Upper lobe of left lung (tissue), 6 donors: ENCODE data around the gene SSNA1. TPM values are rescaled to one million over a fixed set of nuclear protein-coding genes. Genes with fewer than 3 reads are reported as not detected.

ENCODE experiments used
- ATAC-seq, 2 donors: fragments of 200-7000 bp; cut with Tn5 transposase; one replicate each; pipeline ENCODE4 v1.9.1; 2022; ENCODE audit warnings: mild to moderate bottlenecking in 2 of 2, moderate library complexity in 2 of 2; ENCODE audit not compliant: low FRiP score in 2 of 2
- DNase-seq, 2 donors: peaks; one replicate each; pipeline ENCODE4 v3.0.0-alpha.2; 2019 to 2020
- H3K27ac ChIP-seq, 4 donors: fragments of 200-600 bp; sonication (generic); one replicate each; pipeline ENCODE4 v1.5.1; 2016 to 2019
- H3K27me3 ChIP-seq, 4 donors: fragments of 200-600 bp; sonication (generic); one replicate each; pipeline ENCODE4 v1.5.1; 2017 to 2019
- H3K36me3 ChIP-seq, 4 donors: fragments of 200-600 bp; sonication (generic); one replicate each; pipeline ENCODE4 v1.5.1; 2016 to 2019
- H3K4me1 ChIP-seq, 4 donors: fragments of 200-600 bp; sonication (generic); one replicate each; pipeline ENCODE4 v1.5.1; 2018 to 2019
- H3K4me3 ChIP-seq, 4 donors: fragments of 200-600 bp; sonication (generic); one replicate each; pipeline ENCODE4 v1.5.1; 2017 to 2019; ENCODE audit warnings: mild to moderate bottlenecking in 2 of 4, moderate library complexity in 1 of 4
- H3K9me3 ChIP-seq, 4 donors: fragments of 200-600 bp; sonication (generic); one replicate each; pipeline ENCODE4 v1.5.1; 2018 to 2019
- CTCF ChIP-seq, 6 experiments: fragments of 450-650 bp in 4 of 6; fragments of 200-600 bp in 2 of 6; sonication (generic) in 2 of 6; IDR thresholded peaks; one replicate each; pipeline ENCODE4 v1.5.1; 2016 to 2019; ENCODE audit warnings: antibody characterized with exemption in 6 of 6
- EP300 ChIP-seq, 4 donors: sonication (generic); formaldehyde crosslinking; IDR thresholded peaks; one replicate each; pipeline ENCODE4 v1.5.1; 2017; ENCODE audit warnings: antibody characterized with exemption in 4 of 4, control low read depth in 2 of 4
- POLR2A ChIP-seq, 4 donors: fragments of 450-650 bp; IDR thresholded peaks; one replicate each; pipeline ENCODE4 v1.5.1; 2016 to 2017; ENCODE audit warnings: antibody characterized with exemption in 4 of 4, mild to moderate bottlenecking in 2 of 4
- POLR2AphosphoS5 ChIP-seq, 2 donors: sonication (generic); formaldehyde crosslinking; IDR thresholded peaks; one replicate each; pipeline ENCODE4 v1.5.1; 2017; ENCODE audit warnings: antibody characterized with exemption in 2 of 2
- WGBS, 2 donors: methylation state at CpG; one replicate each; pipeline ENCODE4 v1.1.5; 2017 to 2018; 5-methylcytosine and 5-hydroxymethylcytosine counted together
- total RNA-seq, 6 donors: library from RNA; depleted of rRNA in 4 of 6; stranded (reverse); fragments of >200 nt in 4 of 6; gene quantifications; one replicate each; pipeline versions ENCODE4 v1.1.0 to v1.2.1, GENCODE V29; 2016 to 2021
- donor health status: DM: no; HTN: no; CAD: no; lungs with moderate emphysema.
- donor health status: DM: no; HTN: yes; CAD: no; lungs with severe emphysema.

SSNA1 gene
- total RNA-seq, 6 donors from 2014 or later: 39.8 to 110 (median 73.0) TPM

DNA sequence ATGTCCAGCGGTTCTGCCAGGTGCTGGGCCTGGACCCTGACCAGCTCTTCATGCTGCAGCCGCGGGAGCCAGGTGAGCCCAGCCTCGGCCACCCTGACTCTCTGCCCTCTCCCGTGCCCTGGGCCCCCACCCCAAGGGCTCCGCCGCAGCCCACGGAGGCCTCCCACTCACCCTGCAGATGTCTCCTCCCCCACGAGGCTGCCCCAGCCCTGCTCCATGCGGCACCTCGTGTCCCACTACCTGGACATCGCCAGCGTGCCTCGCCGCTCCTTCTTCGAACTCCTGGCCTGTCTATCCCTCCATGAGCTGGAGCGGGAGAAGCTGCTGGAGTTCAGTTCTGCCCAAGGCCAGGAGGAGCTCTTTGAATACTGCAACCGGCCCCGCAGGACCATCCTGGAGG is 26.1 kb downstream of the SSNA1 start:
- DNase-seq: peak in 1 of 2 donors; percentile 74
- WGBS, 2 donors: 95 to 96% methylated on average over 12 to 18 of the region's 19 CpGs
- H3K36me3 ChIP-seq: peaks cover 0 to 40% (median 15%) of the 10 kb centered on the region in 4 donors

GRCh38 chr9:137215196-137215986 is 26.9 kb downstream of the SSNA1 start:
- Histone ChIP-seq H3K9me3 (no peaks in the 10 kb centered on the region), H3K27ac (no peak overlapping the region), H3K4me3 (no peak overlapping the region), H3K27me3 (no peaks in the 10 kb centered on the region), H3K36me3 (peaks cover 0 to 32% (median 13%) of the 10 kb centered on the region in 4 donors), H3K4me1 (peaks cover 19 to 27% (median 24%) of the 10 kb centered on the region in 4 donors)
- WGBS, 2 donors: 91 to 92% methylated on average over 7 to 20 of the region's 22 CpGs
- DNase-seq (peak in 1 of 2 donors; percentile 57), ATAC-seq (no peak)
- TF ChIP-seq POLR2A (IDR thresholded peaks at IDR 0.05) (no peak), CTCF (IDR thresholded peaks at IDR 0.05) (no peak), EP300 (IDR thresholded peaks at IDR 0.05) (no peak)

More for the DNA sequence above, 26.1 kb downstream of the SSNA1 start:
- TF ChIP-seq EP300 (IDR thresholded peaks at IDR 0.05): no peak
- TF ChIP-seq POLR2AphosphoS5 (IDR thresholded peaks at IDR 0.05): no peak
- TF ChIP-seq CTCF (IDR thresholded peaks at IDR 0.05): no peak
- no peak for TF ChIP-seq POLR2A (IDR thresholded peaks at IDR 0.05)
- Histone ChIP-seq H3K27me3 (no peaks in the 10 kb centered on the region), H3K4me1 (peaks cover 19 to 27% (median 24%) of the 10 kb centered on the region in 4 donors), H3K27ac (no peak overlapping the region), H3K9me3 (no peaks in the 10 kb centered on the region), H3K4me3 (no peak overlapping the region)
- ATAC-seq: no peak

DNA sequence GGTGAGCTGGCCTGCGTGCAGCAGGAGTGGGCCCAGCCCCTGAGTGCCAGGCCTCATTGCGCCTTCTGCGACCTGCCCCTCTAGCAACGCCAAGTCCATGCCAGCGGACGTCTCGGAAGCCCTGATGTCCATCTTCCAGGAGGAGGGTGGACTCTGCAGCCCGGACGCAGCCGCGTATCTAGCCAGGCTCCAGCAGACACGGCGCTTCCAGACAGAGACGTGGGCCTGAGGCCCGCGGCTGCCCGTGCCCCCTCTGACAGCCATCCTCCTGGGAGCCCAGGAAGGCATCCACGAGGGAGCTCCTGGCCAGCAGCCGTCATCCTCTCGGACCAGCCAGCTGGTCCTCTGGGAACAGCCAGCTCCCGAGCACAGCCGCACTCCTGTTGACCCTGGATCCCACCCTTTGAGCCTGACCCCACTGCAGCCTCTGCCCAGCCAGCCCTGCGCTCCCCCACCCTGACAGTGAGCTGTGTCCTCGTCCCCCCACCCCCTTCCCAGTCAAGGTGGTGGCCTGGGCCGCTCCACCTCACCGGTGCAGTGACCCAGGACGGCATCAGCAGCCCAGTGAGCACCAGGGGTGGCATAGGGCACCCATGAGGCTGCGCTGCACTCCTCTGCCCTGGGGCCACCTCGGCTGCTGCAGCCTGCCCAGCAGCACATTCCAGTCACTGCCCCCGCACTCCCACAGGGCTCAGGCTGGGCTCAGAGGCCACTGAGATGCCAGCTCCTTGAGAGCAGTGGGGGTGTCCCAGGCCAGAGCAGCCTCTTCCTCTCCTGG is 27.9 kb downstream of the SSNA1 start:
- 96 to 97% methylated on average over 5 to 26 of the region's 30 CpGs for WGBS, 2 donors
- no peak for ATAC-seq
- TF ChIP-seq CTCF (IDR thresholded peaks at IDR 0.05) (no peak), POLR2AphosphoS5 (IDR thresholded peaks at IDR 0.05) (no peak), POLR2A (IDR thresholded peaks at IDR 0.05) (no peak), EP300 (IDR thresholded peaks at IDR 0.05) (no peak)
- no peaks in the 10 kb centered on the region for H3K9me3 ChIP-seq
- H3K4me1 ChIP-seq: peaks cover 20 to 31% (median 26%) of the 10 kb centered on the region in 4 donors
- no peak overlapping the region for H3K4me3 ChIP-seq
- peaks cover 0 to under 1% (median 0%) of the 10 kb centered on the region in 4 donors for H3K27me3 ChIP-seq
- H3K27ac ChIP-seq: peak overlapping the region in 1 of 4 donors; percentile 69
- peak in 1 of 2 donors; percentile 72 for DNase-seq
- peaks cover 0 to 28% (median 11%) of the 10 kb centered on the region in 4 donors for H3K36me3 ChIP-seq

DNA sequence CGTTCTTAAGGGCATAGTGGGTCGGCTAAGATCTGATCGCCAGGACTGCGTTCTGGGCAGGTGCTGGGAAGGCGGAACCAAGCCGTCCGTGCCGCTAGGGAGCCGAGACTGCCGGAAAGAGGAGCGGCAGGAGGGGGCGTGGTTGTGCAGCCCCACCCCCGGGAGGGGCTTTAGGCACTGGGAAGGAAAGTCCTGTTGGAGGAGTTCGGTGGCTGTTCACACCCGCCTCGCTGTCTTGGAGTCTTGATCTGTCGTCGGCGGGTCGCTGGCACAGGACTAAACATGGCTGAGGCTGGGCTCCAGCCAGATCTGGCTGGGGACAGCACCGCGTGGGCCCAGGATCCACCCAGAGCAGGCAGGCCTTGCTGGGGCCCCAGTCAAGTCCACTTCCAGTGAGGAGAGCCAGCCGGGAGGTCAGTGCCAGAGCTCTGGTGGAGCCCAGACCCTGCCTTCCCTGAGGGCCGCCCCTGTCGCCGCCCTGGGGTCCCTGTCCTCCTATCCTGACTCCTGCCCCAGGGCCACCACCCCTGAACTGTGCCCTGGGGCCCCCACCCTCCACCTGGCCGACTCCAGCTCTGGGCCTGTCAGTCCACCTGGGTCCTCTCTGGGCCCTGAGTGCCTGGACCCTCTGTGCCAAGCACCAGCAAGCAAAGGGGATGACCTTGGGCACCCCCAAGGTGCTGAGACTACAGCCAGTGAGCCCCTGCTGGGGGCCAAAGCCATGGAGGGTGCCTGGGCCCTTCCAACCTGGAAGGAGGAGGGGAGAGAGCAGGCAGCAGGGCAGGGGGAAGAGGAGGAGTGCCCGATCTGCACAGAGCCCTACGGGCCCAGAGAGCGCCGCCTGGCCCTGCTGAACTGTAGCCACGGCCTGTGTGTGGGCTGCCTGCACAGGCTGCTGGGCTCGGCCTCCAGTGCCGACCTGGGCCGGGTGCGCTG is 29.1 kb downstream of the SSNA1 start:
- 63% methylated on average over 33 of the region's 36 CpGs; no CpG with 5 or more reads in 1 of the 2 donors for WGBS, 2 donors
- peak overlapping the region in 3 of 4 donors; percentile 24 to 43 (median 31) for H3K4me3 ChIP-seq
- DNase-seq (peak; percentile 83 to 92), ATAC-seq (peak; percentile 70 to 73)
- H3K27me3 ChIP-seq: peaks cover 0 to 4% (median 0%) of the 10 kb centered on the region in 4 donors
- no peaks in the 10 kb centered on the region for H3K9me3 ChIP-seq
- peak overlapping the region; percentile 52 to 74 (median 62) for H3K27ac ChIP-seq
- TF ChIP-seq POLR2A (IDR thresholded peaks at IDR 0.05): peak in 1 of 4 donors; percentile 48
- peak; percentile 9 to 43 for TF ChIP-seq POLR2AphosphoS5 (IDR thresholded peaks at IDR 0.05)
- no peak for TF ChIP-seq CTCF (IDR thresholded peaks at IDR 0.05)
- no peak for TF ChIP-seq EP300 (IDR thresholded peaks at IDR 0.05)
- H3K4me1 ChIP-seq: peaks cover 28 to 40% (median 32%) of the 10 kb centered on the region in 4 donors
- peaks cover 0 to 28% (median 11%) of the 10 kb centered on the region in 4 donors for H3K36me3 ChIP-seq
